ENCODE measurements around the gene CPT1B. TPM values are rescaled to one million over a fixed set of nuclear protein-coding genes. Genes with fewer than 3 reads are reported as not detected.

CPT1B gene
- total and polyA plus RNA-seq, 12 donors = 61.2 to 487 (median 398) TPM

GRCh38 chr22:50573491-50574382, 4.5 kb downstream of the CPT1B start:
- Histone ChIP-seq H3K27me3 (no peaks in the 10 kb centered on the region), H3K36me3 (peaks cover 0 to 80% (median 11%) of the 10 kb centered on the region in 9 donors), H3K9me3 (no peaks in the 10 kb centered on the region), H3K4me1 (peaks cover 3 to 48% (median 23%) of the 10 kb centered on the region in 9 donors), H3K27ac (no peak overlapping the region), H3K4me3 (no peak overlapping the region)
- TF ChIP-seq, protein P1, sequence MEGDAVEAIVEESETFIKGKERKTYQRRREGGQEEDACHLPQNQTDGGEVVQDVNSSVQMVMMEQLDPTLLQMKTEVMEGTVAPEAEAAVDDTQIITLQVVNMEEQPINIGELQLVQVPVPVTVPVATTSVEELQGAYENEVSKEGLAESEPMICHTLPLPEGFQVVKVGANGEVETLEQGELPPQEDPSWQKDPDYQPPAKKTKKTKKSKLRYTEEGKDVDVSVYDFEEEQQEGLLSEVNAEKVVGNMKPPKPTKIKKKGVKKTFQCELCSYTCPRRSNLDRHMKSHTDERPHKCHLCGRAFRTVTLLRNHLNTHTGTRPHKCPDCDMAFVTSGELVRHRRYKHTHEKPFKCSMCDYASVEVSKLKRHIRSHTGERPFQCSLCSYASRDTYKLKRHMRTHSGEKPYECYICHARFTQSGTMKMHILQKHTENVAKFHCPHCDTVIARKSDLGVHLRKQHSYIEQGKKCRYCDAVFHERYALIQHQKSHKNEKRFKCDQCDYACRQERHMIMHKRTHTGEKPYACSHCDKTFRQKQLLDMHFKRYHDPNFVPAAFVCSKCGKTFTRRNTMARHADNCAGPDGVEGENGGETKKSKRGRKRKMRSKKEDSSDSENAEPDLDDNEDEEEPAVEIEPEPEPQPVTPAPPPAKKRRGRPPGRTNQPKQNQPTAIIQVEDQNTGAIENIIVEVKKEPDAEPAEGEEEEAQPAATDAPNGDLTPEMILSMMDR (IDR thresholded peaks at IDR 0.05) = no peak
- intact Hi-C loops (cut with DNase I) = no loop called here
- DNase-seq (no peak), ATAC-seq (no peak)
- 85 to 89% methylated on average over 26 of the region's 26 CpGs for WGBS, 2 donors

- intact Hi-C loops (cut with DNase I) = no loop called here
- 93 to 94% methylated on average over 11 of the region's 11 CpGs for WGBS, 2 donors
These were observed 5.3 kb downstream of the CPT1B start for GRCh38 chr22:50572965-50573364.

GRCh38 chr22:50571264-50572175, 6.7 kb downstream of the CPT1B start:
- Histone ChIP-seq H3K36me3 (peaks cover 0 to 93% (median 14%) of the 10 kb centered on the region in 9 donors), H3K9me3 (no peaks in the 10 kb centered on the region), H3K27ac (peak overlapping the region in 1 of 10 donors; percentile 20), H3K4me3 (no peak overlapping the region), H3K27me3 (no peaks in the 10 kb centered on the region), H3K4me1 (peaks cover 0 to 31% (median 11%) of the 10 kb centered on the region in 9 donors)
- 73 to 78% methylated on average over 26 of the region's 26 CpGs for WGBS, 2 donors
- peak in 2 of 8 donors; percentile 23 to 55 for ATAC-seq
- DNase-seq = peak in 1 of 2 donors; percentile 45
- TF ChIP-seq, protein P1 (IDR thresholded peaks at IDR 0.05) = no peak
- intact Hi-C loops (cut with DNase I) = no loop called here

More at GRCh38 chr22:50572965-50573364, 5.3 kb downstream of the CPT1B start:
- Histone ChIP-seq H3K4me3 (no peak overlapping the region), H3K4me1 (peaks cover 0 to 40% (median 18%) of the 10 kb centered on the region in 9 donors), H3K36me3 (peaks cover 0 to 86% (median 13%) of the 10 kb centered on the region in 9 donors), H3K27ac (no peak overlapping the region), H3K27me3 (no peaks in the 10 kb centered on the region), H3K9me3 (no peaks in the 10 kb centered on the region)
- ATAC-seq = no peak
- DNase-seq = no peak
- TF ChIP-seq, protein P1 (IDR thresholded peaks at IDR 0.05) = no peak

- 89 to 91% methylated on average over 12 of the region's 12 CpGs for WGBS, 2 donors
These were observed 7.4 kb downstream of the CPT1B start for GRCh38 chr22:50570861-50571260.

More at GRCh38 chr22:50570861-50571260, 7.4 kb downstream of the CPT1B start:
- peaks cover 0 to 87% (median 14%) of the 10 kb centered on the region in 9 donors for H3K36me3 ChIP-seq
- peaks cover 0 to 25% (median 9%) of the 10 kb centered on the region in 9 donors for H3K4me1 ChIP-seq
- intact Hi-C loops (cut with DNase I) = no loop called here
- TF ChIP-seq, protein P1 (IDR thresholded peaks at IDR 0.05) = no peak
- H3K27ac ChIP-seq = peak overlapping the region in 1 of 10 donors; percentile 20
- no peak overlapping the region for H3K4me3 ChIP-seq
- no peak for ATAC-seq
- no peaks in the 10 kb centered on the region for H3K27me3 ChIP-seq
- H3K9me3 ChIP-seq = no peaks in the 10 kb centered on the region
- DNase-seq = no peak

All from heart right ventricle (tissue), 16 donors.